C4-2B (cell line): ENCODE measurements around the gene B3GLCT.

Experiments
- H3K27ac ChIP-seq: fragments of 450-650 bp; 2 replicates; pipeline ENCODE4 v1.5.1; 2017
- ZFX ChIP-seq: fragments of 450-650 bp; IDR thresholded peaks from 2 replicates; pipeline ENCODE4 v1.6.1; 2017
- TF ChIP-seq, protein P1 (sequence below): fragments of 450-650 bp; conservative IDR thresholded peaks from 2 replicates; pipeline ENCODE4 v1.5.1; 2017; ENCODE audit warnings: mild to moderate bottlenecking

Gene B3GLCT

DNA sequence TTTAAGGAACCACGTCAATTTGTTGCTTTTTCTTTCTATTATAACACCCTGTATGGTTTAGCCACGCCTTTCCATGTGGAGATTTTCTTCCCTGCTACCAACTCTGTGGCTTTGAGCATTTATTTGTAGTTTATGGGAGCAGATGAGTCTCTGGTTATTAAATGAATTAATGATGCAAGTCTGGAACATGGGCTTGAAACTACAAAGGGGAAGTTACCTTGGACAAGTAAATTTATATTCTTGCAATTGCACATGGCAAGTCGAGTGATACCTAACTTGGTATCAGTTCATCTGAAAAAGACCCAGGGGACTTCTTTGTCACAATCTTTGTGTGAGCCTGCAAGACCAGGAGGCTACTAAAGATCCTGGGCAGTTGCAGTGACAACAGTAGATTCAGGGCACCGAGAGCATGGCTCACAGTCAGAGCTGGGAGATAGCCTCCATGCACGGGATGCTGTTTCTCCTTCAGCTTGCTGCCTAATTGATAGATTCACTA, 24.4 kb downstream of the B3GLCT start:
- no peak overlapping the region for H3K27ac ChIP-seq
- TF ChIP-seq, protein P1, sequence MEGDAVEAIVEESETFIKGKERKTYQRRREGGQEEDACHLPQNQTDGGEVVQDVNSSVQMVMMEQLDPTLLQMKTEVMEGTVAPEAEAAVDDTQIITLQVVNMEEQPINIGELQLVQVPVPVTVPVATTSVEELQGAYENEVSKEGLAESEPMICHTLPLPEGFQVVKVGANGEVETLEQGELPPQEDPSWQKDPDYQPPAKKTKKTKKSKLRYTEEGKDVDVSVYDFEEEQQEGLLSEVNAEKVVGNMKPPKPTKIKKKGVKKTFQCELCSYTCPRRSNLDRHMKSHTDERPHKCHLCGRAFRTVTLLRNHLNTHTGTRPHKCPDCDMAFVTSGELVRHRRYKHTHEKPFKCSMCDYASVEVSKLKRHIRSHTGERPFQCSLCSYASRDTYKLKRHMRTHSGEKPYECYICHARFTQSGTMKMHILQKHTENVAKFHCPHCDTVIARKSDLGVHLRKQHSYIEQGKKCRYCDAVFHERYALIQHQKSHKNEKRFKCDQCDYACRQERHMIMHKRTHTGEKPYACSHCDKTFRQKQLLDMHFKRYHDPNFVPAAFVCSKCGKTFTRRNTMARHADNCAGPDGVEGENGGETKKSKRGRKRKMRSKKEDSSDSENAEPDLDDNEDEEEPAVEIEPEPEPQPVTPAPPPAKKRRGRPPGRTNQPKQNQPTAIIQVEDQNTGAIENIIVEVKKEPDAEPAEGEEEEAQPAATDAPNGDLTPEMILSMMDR, result no peak
- TF ChIP-seq ZFX, result no peak

DNA sequence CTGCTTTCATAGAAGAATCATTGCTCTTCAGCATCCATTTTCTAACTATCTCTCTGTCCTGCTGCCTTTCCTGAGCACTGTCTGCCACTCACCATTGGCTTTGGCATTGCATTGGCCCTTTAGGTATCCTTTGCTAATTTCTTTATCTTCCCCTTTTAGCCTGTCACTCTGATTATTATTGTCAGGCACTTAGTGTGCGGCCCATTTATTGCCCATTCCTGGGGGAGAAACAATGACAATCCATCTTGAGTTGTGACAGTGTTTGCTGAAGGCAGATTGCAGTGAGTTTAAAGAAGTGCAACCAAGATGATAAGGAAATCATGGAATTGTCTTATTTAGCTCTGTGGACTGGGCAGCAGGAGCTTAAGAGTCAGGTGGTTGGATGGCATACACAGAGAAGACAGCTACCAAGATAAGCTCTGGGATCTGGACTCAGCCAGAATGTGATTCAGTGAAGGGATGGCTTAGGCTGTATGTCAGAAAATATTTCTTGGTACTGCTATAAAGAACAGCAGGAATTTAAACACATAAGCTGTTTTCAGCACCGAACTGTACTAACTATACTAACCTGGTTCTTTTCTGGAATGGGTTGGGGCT, 25.3 kb downstream of the B3GLCT start:
- H3K27ac ChIP-seq, result no peak overlapping the region
- no peak for TF ChIP-seq ZFX
- TF ChIP-seq, protein P1, result no peak

DNA sequence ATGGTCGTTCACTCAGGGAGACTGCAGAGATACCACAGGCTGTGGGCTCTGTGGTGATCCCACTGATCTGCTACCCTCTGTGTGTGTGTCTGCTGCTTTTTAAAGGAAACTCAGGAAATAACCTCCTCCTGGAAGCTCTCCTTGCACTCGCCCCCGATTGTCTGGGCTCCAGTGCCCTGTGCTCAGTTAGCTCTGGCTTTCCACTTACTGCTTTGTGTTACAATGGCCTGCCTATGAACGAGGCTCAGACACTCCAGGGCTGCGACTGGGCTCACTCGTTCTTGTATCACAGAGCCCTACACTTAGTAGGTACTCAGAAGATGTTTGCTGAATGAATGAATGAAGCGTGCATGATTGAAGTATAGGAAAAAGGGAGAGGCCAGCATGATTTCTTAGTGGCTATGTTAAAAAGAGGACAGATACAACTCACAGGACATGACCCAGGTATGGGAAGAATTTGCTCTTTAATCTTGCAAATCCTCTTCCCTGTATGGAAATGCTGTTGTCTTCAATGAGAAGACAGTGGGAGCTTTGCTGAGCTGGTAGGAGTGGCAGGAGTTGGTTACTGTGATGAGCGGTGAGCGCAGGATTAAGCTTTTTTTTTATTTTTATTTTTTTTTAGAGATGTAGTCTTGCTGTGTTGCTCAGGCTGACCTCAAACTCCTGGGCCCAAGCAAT, 26.4 kb downstream of the B3GLCT start:
- no peak overlapping the region for H3K27ac ChIP-seq
- no peak for TF ChIP-seq ZFX
- TF ChIP-seq, protein P1, result no peak

DNA sequence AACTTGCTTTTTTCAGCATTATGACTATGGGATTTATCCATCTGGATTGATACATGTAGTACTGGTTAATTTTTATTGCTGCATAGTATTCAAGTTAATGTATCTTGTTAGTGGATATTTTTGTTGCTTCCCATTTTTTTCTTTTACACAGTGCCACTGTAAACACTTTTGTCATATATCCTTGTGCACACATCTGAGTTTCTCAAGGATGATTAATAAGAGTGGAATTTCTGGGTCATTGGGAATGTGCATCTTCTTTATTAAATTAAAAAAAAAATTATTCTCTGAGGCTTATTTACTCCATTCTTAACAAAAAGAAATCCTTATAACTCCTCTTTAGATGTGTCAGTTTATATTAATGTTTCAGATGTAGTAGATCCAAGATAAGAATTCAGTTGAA, 27.3 kb downstream of the B3GLCT start:
- no peak overlapping the region for H3K27ac ChIP-seq
- TF ChIP-seq, protein P1, result no peak
- no peak for TF ChIP-seq ZFX

DNA sequence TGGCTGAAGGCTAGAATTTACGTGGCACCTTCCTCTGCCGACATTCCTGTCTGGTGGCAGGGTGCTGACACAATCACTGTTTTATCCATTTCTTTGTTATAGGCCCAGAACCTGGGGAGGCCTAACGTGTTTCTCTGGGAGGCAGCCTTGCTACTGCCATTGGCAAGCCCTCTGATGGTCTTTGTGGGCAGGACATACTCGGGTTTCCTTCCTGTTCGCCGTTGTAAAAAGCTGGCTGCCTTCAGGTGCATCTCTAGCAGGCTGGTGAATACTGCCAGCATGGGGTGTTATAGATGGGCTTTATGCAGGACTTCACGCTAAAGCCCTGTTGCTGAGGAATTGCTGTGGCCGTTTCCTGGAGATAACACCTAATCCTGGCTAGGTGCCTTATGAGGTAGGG, 28.1 kb downstream of the B3GLCT start:
- no peak overlapping the region for H3K27ac ChIP-seq
- TF ChIP-seq ZFX, result no peak
- TF ChIP-seq, protein P1, result no peak

DNA sequence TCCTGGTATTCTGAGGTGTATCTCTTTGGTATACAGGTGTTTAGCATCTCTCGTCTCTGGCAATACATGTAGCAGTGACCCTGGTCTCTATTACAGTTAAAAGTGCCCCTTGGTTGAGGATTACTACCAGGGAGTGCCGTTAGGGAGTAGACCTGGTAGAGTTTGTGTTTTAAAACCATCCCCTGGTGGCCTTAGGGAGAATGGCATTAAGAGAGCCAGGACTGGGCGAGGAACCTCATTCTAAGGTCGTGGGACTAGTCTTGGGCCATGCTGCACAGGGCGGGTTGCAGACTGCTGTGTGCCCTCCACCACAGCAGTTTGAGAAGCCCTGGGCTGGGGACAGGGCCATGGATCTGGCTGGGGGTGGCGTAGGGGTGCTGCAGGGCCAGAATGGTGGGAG, 35.0 kb downstream of the B3GLCT start:
- H3K27ac ChIP-seq, result no peak overlapping the region
- no peak for TF ChIP-seq ZFX
- TF ChIP-seq, protein P1, result peak; percentile 31

DNA sequence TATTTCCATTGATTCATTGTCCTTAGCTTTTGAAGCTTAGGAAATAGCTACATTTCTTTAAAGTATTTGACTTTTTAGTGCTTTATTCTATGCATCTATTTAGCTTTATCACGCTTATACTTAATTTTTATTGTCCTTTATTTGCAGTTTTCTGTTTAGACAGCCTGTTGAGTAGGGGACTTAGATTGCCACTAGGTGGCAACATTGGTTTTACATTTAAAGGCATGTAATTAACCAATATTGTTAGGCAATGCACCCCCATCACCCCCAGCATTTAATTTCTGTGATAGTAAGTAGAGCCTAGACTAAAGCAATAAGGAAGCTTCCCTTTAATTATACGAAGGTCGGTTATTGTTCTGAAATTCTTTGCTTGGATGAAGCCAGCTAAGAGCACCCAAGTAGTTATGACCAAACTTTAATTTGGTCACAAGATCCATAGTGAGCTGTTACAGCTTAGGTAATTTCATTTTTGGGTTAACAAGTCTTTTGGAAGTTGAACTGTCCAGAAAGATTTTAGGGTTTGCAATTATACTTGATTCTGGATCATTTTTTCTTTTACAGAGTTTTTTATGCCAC, 36.5 kb downstream of the B3GLCT start:
- H3K27ac ChIP-seq, result no peak overlapping the region
- no peak for TF ChIP-seq ZFX
- TF ChIP-seq, protein P1, result peak; percentile 98
